OCI-LY7 (cell line): ENCODE measurements around the gene SUMO4.

Experiments used
- CTCF ChIP-seq: fragments of 200-600 bp; sonication (generic); conservative IDR thresholded peaks from 2 replicates; pipeline ENCODE4 v1.5.1; 2014; ENCODE audit warnings: mild to moderate bottlenecking, antibody characterized with exemption, low read length, moderate library complexity, mixed read lengths
- EZH2phosphoT487 ChIP-seq: fragments of 200-600 bp; sonication (generic); IDR thresholded peaks from 2 replicates; pipeline ENCODE4 v1.6.1; 2018; ENCODE audit warnings: low read depth, borderline replicate concordance, mild to moderate bottlenecking, mixed run types, antibody characterized with exemption, low read length, moderate library complexity, mixed read lengths

DNA sequence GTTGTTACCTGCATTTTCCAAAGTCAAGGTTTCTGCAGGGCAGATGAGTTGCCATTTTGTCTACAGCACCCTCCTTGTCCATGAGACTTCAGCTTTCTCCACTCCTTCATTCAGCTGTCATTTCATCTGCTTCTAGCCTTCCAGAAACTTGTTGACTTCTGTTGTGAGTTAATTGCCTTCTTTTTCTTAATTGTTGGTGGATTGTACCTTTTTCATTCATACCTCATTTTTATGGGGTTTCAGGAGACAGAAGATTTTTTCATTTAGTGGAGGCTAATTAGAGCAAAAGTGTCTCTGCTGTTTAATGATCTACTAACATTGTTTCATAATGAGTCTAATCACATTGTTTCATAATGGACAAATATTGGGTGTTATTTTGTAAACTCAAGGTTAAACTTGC lies 7.5 kb upstream of the SUMO4 start:
- no peak for TF ChIP-seq CTCF
- no peak for TF ChIP-seq EZH2phosphoT487
